Body of pancreas (tissue), 4 donors: Measurements from ENCODE around the gene TMEM43.

Experiments
- POLR2A ChIP-seq, 3 donors: fragments of 450-650 bp; IDR thresholded peaks; one replicate each; pipeline ENCODE4 v1.6.1; 2016; ENCODE audit warnings: antibody characterized with exemption in 3 of 3, mild to moderate bottlenecking in 2 of 3
- TF ChIP-seq, protein P1 (sequence below), 7 experiments: fragments of 450-650 bp in 4 of 7; fragments of 200-600 bp in 3 of 7; sonication (generic) in 3 of 7; IDR thresholded peaks; one replicate each; pipeline ENCODE4 v1.5.1; 2016 to 2019; ENCODE audit warnings: antibody characterized with exemption in 7 of 7

DNA sequence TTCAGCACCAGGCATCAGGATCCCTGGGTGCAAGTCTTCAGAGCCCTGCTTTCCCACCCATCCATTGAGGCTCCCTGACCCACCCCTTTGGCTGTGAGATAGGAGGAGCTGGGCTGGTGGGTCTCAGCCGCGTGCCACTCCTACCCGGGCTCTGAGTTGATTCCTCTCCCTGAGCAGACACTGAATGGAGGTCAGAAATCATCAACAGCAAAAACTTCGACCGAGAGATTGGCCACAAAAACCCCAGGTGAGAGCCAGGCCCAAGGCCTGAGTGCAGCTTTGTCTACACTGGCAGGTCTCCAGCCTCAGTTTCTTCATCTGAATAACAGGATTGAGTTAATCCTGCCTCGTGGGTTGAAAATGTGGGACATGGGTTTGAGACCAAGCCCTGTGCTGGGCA is 7.8 kb downstream of the TMEM43 start:
- TF ChIP-seq, protein P1, sequence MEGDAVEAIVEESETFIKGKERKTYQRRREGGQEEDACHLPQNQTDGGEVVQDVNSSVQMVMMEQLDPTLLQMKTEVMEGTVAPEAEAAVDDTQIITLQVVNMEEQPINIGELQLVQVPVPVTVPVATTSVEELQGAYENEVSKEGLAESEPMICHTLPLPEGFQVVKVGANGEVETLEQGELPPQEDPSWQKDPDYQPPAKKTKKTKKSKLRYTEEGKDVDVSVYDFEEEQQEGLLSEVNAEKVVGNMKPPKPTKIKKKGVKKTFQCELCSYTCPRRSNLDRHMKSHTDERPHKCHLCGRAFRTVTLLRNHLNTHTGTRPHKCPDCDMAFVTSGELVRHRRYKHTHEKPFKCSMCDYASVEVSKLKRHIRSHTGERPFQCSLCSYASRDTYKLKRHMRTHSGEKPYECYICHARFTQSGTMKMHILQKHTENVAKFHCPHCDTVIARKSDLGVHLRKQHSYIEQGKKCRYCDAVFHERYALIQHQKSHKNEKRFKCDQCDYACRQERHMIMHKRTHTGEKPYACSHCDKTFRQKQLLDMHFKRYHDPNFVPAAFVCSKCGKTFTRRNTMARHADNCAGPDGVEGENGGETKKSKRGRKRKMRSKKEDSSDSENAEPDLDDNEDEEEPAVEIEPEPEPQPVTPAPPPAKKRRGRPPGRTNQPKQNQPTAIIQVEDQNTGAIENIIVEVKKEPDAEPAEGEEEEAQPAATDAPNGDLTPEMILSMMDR (IDR thresholded peaks at IDR 0.05), result no peak
- TF ChIP-seq POLR2A (IDR thresholded peaks at IDR 0.05), result no peak
